ENCODE measurements around the gene NFXL1.
"Not testable (repeated sequence)": the region's sequence is repeated elsewhere in the genome, so short reads cannot be mapped to it uniquely, and the experiment has no call there.

The NFXL1 gene

DNA sequence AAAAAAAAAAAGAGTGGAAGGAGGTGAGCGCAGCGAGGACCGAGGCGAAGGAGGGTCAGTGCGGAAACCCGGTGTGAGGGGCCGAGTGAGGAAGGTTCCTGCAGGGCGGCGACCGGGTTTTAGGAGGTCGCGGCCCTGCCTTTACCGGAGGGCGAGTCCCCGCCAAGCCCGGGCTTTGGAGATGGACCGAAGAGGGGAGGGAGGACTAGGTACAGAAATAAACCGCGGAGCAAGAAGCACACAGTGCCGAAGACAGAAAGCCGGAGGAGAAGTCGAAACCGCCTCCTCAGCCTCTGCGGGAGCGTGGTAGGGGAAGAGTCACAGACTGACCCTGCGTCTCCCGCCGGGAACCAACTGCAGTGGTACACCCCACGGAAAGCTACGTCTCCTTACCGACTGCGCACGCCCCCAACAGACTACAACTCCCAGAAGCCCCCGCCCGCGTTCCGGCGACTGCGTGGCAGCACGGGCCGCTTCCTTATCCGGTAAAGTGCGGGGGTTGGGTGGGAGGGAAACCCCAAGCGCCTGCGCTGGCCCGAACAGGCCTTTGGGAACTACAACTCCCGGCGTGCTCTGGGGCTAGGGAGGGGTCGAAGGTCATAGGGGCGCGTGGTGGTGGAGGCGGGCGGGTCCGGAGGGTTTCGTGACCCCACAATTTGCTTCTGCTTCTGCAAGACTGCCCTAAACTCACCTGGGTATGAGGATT lies at the start of gene NFXL1:
Gene NFXL1 (minus strand): TSS at position 364 of the 706 bp plus-strand sequence. CDS start 380 bp downstream, outside the sequence.
- peak; percentile 97 for DNase-seq

DNA sequence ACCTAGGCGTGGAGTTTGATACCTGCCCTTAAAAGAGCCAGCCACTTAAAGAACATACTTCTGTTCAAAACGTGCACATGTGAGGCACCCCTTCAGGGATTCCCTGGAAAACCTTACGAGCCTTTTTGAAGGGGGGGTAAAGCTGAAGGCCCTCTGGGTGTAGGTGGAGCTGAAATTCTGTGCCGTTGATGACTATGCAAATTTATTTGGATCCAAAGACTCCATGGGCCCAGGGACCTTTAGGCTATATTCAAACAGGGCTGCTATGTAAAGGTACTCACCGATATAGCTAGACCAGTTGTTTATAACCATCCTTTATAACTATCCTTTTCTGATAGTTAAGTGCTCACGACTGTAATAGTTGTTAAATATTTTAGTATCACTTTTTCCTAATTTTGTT lies 40.3 kb upstream of the NFXL1 start:
- DNase-seq: no peak

- no peak for DNase-seq
Measured at GRCh38 chr4:47954245-47954644, 39.9 kb upstream of the NFXL1 start.

DNA sequence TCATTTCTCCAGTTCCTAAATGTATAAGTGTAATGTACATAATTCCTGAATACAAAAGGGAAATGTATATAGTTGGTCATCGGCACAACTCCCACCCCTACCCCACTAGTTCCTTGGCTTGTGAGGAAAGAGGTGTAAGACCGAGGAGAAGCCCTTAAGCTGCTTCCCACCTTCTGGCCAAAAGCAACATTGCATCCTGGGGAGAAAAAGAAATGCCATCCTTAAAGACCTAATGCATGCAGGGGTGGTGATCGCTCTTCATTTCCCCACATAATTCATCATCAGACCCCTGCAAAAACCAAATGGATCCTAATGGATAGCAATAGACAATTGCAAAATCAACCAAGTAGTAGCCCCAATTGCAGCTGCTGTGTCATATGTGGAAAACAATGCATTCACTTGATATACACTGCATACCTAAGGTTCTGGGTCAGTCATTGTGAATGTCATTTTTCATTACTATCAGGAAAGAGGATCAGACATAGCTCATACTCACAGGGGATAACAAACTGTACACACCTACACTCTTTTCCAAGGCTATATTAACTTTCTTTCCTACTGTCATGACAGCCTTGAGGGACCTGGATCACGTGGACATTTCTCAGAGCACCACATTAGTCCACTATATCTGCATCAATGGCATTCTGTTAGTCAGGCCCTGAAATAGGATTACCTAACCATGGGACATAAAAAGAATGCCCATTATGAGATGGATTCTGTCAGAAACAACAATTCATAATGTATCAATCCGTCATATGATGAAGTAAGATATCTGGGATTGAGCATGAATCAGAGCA lies 31.7 kb upstream of the NFXL1 start:
- DNase-seq: no peak

DNA sequence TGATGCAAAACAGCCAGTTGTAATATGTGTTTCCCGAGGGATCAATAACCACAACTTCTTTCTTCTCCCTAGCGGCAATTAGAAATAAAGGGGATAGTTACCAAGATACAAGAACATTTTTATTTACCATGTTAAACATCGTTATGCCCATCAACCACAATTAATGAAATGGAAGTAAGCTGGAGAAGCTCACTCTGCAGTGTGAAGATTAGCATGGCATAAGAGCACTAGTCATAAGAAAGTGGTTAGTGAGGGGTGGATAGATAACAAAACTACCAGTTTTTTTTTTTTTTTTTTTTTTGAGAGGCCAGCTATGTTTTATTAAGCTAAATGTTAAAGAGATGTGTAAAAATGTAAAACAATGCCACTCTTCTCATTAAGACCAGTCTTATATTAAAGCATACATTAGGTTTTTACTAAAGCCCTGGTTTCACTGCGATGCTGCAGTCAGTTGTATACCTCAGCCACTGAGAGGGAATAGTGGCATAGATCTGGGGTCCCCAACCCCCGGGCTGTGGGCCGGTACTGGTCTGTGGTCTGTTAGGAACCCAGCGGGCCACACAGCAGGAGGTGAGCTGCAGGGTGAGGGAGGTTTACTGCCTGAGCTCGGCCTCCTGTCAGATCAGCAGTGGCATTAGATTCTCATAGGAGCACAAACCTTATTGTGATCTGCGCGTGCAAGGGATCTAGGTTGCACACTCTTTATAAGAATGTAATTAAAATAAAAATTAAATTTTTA lies 27.9 kb upstream of the NFXL1 start:
- no peak for DNase-seq

DNA sequence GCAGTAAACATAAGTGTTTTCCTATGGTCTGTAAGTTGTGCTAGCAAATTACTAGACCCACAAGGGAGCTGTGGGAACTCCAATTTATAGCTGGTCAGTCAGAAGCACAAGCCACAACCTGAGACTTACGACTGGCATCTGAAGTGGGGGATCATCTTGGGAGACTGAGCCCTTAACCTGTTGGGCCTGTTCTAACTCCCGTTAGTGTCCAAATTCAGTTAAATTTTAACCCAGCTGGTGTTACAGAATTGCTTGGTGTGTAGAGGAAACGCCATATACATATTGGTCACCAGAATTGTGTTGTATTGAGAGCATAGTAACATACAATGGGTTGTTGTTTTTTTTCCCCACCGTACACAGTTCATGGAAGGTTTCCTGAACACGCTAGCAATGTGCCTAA lies 25.1 kb upstream of the NFXL1 start:
- DNase-seq: no peak

GRCh38 chr4:47936336-47936735 lies 22.0 kb upstream of the NFXL1 start:
- no peak for DNase-seq

DNA sequence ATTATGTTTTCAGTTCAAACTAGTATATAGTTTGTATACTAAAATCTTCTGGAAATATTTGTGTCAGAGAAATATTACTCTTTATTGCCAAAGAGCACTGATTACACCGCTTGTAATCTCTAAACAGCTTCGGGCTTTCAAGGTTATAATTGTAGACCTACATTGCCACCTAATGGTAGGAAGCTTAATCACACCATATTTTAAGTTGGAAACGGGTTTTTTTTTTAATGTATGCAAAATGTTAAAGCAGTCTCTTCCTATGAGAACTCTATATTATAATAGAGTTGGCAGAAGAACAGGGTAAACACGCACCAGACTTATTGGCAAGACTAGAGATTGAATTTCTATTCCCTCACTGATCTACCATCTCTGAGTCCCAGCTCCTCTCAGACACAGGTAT lies 19.5 kb upstream of the NFXL1 start:
- DNase-seq: no peak

GRCh38 chr4:47930971-47931804 lies 16.8 kb upstream of the NFXL1 start:
- DNase-seq: no peak

DNA sequence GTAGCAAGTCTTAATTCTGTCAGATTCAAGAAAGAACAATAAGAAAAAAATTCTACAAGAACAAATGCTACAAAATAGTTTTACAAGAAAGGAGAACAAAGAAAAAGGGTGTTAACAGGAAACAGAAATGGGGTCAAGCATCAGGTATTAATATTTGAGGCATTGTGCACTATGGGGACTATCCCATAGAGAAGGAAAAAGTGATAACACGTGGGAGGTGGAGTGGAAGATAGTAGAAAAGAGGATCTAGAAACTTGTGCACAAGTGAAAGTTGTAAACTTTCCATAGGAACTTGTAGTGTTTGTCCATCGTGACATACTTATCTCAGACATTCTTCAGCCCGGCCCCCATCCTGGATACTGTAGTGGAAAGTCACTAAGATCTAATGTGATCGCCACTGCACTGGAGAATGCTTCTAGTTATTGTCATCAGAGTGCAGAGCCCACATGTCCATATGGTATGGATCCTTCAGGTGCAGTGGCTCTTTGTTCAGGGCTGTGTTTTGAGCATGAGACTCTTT lies 15.4 kb upstream of the NFXL1 start:
- no peak for DNase-seq

DNA sequence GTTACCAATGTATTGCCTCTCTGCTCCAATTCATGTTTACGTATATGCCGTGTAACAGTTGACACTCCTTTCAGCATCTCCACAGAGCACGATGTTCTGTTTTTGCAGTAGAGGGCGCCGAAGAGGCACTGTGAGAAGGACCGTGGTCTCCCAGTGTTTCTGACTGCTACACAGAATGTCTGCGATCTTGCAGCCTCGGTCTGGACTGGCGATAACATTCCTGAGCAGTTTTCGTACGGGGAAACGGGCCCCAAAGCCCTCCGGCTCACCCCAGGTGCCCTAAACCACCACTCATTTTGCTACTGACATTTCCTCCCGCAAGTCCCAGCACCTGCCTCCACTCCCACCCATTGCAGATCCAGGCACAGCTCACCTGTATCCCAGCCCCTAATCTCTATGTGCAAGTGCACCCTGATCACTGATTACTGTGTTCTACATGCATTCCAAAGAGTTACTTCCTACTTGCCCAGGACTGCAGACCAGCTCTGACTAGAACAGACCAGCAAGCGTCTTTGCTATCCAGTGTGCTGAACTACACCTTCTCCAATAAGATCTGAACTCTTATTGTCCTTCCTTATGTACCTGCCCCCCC lies 12.4 kb upstream of the NFXL1 start:
- DNase-seq: peak; percentile 52

GRCh38 chr4:47923261-47923608 lies 8.9 kb upstream of the NFXL1 start:
- DNase-seq: not testable (repeated sequence)

- not testable (repeated sequence) for DNase-seq
Measured at GRCh38 chr4:47922436-47923260, 8.3 kb upstream of the NFXL1 start.

DNA sequence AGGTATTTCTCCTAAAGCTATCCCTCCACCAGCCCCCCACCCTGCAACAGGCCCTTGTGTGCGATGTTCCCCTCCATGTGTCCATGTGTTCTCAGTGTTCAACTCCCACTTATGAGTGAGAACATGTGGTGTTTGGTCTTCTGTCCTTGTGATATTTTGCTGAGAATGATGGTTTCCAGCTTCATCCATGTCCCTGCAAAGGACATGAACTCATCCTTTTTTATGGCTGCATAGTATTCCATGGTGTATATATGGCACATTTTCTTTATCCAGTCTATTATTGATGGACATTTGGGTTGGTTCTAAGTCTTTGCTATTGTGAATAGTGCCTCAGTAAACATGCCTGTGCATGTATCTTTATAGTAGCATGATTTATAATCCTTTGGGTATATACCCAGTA lies 2.8 kb upstream of the NFXL1 start:
- DNase-seq: not testable (repeated sequence)

GRCh38 chr4:47915378-47915777 lies 995 bp upstream of the NFXL1 start:
- DNase-seq: no peak

GRCh38 chr4:47914926-47915237 lies 499 bp upstream of the NFXL1 start:
- DNase-seq: no peak

GRCh38 chr4:47913861-47914219 lies 543 bp downstream of the NFXL1 start:
- peak; percentile 40 for DNase-seq

DNA sequence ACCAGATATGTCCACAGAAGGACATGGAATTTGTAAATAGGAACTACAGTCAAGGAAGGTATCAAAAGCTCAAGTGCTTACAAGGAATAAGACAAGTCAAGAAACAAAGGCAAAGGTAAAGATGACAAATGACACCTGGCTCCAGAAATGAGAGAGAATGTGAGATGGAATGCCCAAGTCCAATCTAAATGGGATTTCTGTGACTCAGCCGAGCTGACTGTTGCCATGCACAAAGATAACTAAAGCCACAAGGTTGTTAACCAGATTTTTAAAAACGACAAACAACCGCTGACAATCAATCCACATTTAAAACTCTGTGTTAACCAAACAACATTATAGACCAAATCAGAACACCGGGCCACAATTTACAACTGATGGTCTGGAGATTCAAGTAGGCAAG lies 1.1 kb downstream of the NFXL1 start:
- DNase-seq: no peak

DNA sequence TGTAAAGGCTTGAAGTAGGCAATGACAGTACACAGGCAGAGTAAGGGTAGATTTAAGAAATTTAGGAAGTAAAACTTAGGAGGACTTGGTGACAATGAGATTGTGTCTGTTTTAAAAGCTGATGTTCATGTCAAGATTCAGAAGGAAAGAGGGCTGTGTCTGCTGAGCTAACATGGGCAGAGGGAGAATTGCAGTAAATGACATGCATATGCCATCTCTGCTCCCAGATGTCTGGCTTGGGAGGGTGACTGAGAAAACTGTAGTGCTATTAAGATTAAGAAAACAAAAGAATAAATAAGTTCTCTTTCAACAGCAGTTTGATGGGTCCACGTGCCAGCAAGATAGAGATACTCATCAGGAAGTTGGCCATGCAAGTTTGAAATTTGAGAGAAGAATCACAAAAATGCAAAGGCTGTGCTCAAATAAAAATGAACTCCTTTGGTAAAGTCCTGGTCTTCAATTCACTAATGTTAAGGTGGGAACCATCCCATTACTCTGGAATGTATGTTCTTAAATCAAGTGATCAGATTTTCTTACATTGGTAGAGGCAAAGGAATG lies 7.2 kb downstream of the NFXL1 start:
- no peak for DNase-seq

- DNase-seq: no peak
Measured at GRCh38 chr4:47899639-47900038, 14.7 kb downstream of the NFXL1 start.

DNA sequence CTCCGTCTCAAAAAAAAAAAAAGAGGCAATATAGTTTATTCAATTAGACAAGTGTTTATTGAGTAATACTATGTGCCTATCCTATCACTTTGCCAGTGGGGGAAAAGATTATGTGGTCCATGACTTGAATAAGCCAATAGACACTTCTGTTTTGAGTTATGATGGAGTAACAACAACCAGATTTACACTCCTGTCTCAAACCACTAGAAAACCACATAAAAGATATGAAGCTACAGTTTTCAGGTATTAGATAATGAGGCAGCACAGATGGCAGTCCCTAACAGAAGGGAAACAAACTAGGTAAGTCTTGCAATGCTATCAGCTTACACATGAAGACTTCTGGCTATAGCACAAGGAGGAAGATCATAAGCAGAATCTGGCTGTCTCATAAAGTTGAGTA lies 22.5 kb downstream of the NFXL1 start:
- DNase-seq: no peak

Measured in stimulated activated CD4-positive, alpha-beta T cell treated with anti-CD3 and anti-CD28 coated beads, Interleukin-4, amount 100 ng/mL, for 24 hours (primary cell).